Left ventricle myocardium inferior (tissue), 1 donor: Measurements from ENCODE around the gene DLGAP4. TPM values are rescaled to one million over a fixed set of nuclear protein-coding genes. Genes with fewer than 3 reads are reported as not detected.

Experiments
- DNase-seq: peaks from one replicate; pipeline ENCODE4 v3.0.0-alpha.2; 2020
- H3K27ac ChIP-seq: fragments of 200-600 bp; replicated peaks from 2 replicates; pipeline ENCODE4 v1.8.0; 2021
- H3K27me3 ChIP-seq: fragments of 200-600 bp; 2 replicates; pipeline ENCODE4 v1.8.0; 2021; ENCODE audit warnings: low read depth
- H3K36me3 ChIP-seq: fragments of 200-600 bp; 2 replicates; pipeline ENCODE4 v1.8.0; 2021
- H3K4me1 ChIP-seq: fragments of 200-600 bp; 2 replicates; pipeline ENCODE4 v1.8.0; 2021
- H3K4me3 ChIP-seq: fragments of 200-600 bp; 2 replicates; pipeline ENCODE4 v1.8.0; 2021; ENCODE audit warnings: mild to moderate bottlenecking, moderate library complexity
- H3K9me3 ChIP-seq: fragments of 200-600 bp; replicated peaks from 2 replicates; pipeline ENCODE4 v1.8.0; 2021
- intact Hi-C: fragments of 100-400 bp; cut with micrococcal nuclease; formaldehyde crosslinking; loops from one replicate; pipeline ENCODE4 v1.11.0; 2022
- total RNA-seq: library from RNA; stranded (reverse); fragmentation: NEBNext Ultra II Directional; extraction: Animal tissue kit (Norgen Biotek cat#: 25700); gene quantifications from one replicate; pipeline ENCODE4 v1.2.1, GENCODE V29; 2021
- TF ChIP-seq, protein P1 (sequence below): fragments of 200-600 bp; IDR thresholded peaks from 2 replicates; pipeline ENCODE4 v1.8.0; 2021; ENCODE audit warnings: antibody characterized with exemption, mild to moderate bottlenecking, borderline replicate concordance
- donor health status: DM: no; HTN: yes; CAD: no; lungs with severe emphysema.

DLGAP4 gene
- total RNA-seq, 1 donor from 2014 or later = 51.7 TPM

DNA sequence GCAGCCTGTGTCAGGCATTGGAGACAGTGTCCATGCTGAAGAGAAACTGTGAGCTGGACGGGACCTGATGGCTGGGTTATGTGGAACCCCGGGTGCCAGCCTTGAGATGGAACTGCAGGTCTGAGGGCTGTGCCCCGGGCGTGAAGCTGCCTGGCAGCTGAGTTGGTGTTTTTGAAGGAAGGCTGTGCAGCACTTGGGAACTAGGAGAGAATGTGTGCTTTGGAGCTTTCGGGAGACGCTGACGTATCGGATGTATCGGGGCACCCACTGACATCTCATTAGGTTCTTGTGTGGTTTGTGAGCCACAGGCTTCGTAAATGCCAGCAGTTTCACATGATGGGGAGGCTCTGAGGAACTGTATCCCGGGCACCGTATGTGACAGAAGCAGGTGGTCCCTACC lies 2.2 kb downstream of the DLGAP4 start:
- Histone ChIP-seq H3K9me3 (no peaks in the 10 kb centered on the region), H3K4me3 (no peak overlapping the region), H3K4me1 (peaks cover 13% of the 10 kb centered on the region), H3K27ac (no peak overlapping the region), H3K27me3 (peaks cover 100% of the 10 kb centered on the region), H3K36me3 (no peaks in the 10 kb centered on the region)
- no peak for DNase-seq
- intact Hi-C loops = no loop called here
- TF ChIP-seq, protein P1, sequence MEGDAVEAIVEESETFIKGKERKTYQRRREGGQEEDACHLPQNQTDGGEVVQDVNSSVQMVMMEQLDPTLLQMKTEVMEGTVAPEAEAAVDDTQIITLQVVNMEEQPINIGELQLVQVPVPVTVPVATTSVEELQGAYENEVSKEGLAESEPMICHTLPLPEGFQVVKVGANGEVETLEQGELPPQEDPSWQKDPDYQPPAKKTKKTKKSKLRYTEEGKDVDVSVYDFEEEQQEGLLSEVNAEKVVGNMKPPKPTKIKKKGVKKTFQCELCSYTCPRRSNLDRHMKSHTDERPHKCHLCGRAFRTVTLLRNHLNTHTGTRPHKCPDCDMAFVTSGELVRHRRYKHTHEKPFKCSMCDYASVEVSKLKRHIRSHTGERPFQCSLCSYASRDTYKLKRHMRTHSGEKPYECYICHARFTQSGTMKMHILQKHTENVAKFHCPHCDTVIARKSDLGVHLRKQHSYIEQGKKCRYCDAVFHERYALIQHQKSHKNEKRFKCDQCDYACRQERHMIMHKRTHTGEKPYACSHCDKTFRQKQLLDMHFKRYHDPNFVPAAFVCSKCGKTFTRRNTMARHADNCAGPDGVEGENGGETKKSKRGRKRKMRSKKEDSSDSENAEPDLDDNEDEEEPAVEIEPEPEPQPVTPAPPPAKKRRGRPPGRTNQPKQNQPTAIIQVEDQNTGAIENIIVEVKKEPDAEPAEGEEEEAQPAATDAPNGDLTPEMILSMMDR = no peak

DNA sequence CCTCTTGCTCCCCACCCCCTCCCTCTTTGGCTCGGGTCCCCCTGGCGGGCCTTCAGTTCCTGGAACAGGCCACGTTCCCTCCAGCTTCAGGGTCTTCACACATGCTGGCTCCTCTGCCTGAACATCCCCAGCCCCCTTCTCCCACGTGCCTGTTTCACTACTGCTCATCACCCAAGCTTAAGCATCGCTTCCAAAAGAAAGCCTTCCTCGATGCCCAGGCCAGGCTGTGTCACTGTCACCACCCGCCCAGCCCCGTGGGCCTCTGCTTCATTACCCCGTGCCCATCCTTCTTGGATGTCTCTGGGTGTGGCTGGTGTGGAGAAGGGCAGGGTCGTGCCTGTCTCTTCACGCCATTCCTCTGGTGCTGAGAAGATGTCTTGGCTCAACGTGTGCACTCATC lies 2.8 kb downstream of the DLGAP4 start:
- no peak for DNase-seq
- intact Hi-C loops = no loop called here
- peaks cover 100% of the 10 kb centered on the region for H3K27me3 ChIP-seq
- no peak overlapping the region for H3K27ac ChIP-seq
- H3K4me3 ChIP-seq = no peak overlapping the region
- no peaks in the 10 kb centered on the region for H3K36me3 ChIP-seq
- peaks cover 13% of the 10 kb centered on the region for H3K4me1 ChIP-seq
- TF ChIP-seq, protein P1 = no peak
- H3K9me3 ChIP-seq = no peaks in the 10 kb centered on the region

DNA sequence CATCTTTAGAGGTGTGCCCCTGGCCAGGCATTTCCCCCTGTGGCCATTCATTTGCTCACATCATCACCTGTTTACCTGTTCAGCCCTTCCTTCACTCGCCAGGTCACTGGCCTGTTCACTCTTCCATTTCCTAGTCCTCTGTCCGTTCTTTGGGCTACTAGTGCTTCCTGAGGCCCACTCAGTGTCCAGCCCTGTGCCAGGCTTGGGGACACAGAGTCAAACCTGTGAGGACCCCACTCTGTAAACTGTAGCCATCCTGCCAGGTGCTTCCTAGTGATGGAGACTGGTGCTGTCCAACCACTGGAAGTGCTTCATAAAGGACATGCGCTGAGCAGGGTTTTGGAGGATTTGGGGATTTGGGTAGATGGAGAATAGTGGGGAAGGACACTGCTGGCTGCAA lies 3.5 kb downstream of the DLGAP4 start:
- TF ChIP-seq, protein P1 = no peak
- Histone ChIP-seq H3K4me1 (peaks cover 13% of the 10 kb centered on the region), H3K9me3 (no peaks in the 10 kb centered on the region), H3K27me3 (peaks cover 94% of the 10 kb centered on the region), H3K4me3 (no peak overlapping the region), H3K27ac (no peak overlapping the region), H3K36me3 (no peaks in the 10 kb centered on the region)
- intact Hi-C loops = no loop called here
- DNase-seq = no peak

DNA sequence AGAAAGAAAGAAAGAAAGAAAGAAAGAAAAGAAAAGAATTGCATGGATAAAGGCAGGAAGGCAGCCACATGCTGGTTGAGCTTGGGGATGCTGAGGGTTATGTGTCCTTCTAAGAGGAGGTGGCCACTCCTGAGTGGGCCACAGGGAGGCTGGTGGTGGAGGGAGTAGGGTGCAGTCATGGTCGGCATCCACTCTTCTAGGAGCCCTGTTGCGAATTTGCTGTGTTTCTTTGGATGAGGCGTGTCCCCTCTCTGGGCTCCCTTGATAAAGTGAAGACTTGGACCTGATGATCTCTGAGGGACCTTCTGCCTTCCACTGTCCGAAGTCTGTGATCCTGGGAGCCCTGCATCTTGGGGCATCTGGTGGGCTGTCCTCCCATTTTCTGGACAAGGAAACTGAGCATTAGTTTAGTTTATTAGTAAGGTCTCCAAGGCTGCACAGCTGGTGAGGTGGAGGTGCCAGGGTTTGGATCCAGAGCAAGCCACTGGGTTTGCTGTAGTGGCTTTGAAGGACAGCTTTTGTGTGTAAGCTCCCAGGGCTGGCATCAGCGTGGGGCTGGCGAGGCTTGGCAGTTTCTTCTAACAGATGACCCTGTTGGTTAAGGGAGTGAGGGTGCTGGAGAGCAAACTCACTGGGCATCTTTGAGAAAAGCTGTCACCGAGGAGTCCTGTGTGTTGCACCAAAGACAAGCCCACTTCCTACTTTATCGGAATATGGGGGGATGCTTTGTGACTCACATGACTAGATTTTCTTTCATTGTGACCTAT lies 4.3 kb downstream of the DLGAP4 start:
- peaks cover 13% of the 10 kb centered on the region for H3K4me1 ChIP-seq
- no peak overlapping the region for H3K27ac ChIP-seq
- peaks cover 89% of the 10 kb centered on the region for H3K27me3 ChIP-seq
- TF ChIP-seq, protein P1 = no peak
- intact Hi-C loops = no loop called here
- H3K4me3 ChIP-seq = no peak overlapping the region
- DNase-seq = no peak
- no peaks in the 10 kb centered on the region for H3K36me3 ChIP-seq
- H3K9me3 ChIP-seq = no peaks in the 10 kb centered on the region

DNA sequence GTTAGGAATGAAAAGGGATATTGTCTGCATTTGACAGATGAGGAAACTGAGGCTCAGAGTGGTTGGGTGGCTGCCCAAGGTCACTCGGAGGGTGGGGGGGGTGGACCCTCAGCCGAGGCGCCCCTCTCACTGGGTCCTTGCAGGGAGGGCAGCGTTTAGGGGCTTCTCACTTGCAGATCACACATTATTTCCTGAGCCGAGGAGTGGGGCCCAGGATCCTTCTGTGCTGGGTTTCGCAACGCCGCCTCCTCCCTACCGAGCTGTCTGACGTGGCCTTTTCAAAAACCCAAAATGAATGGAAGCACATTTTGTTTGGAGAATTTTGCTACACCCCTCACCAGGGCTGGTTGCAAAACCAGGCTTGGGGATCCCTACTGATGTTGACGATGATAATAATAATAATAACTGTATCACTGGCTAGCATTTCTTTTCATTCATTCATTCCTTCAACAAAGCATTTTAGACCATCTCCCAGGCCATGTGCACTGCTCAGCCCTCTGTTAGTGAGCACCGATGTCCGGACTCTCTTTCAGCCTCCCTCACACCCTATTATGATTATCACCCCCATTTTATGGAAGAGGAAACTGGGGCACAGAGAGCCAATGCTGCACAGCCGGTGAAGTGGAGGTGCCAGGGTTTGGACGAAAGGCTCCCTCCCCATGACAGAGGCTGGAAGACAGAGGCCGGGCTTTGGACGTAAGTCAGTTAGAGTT lies 5.2 kb downstream of the DLGAP4 start:
- TF ChIP-seq, protein P1 = no peak
- Histone ChIP-seq H3K27me3 (peaks cover 88% of the 10 kb centered on the region), H3K4me1 (peaks cover 8% of the 10 kb centered on the region), H3K27ac (no peak overlapping the region), H3K36me3 (no peaks in the 10 kb centered on the region), H3K4me3 (no peak overlapping the region), H3K9me3 (no peaks in the 10 kb centered on the region)
- intact Hi-C loops = no loop called here
- no peak for DNase-seq
